WTC11 (cell line): Measurements from ENCODE around the gene PGAP6. TPM values are rescaled to one million over a fixed set of nuclear protein-coding genes. Genes with fewer than 3 reads are reported as not detected.
A peak's percentile ranks its signal among the peaks of the same experiment; 100 is the strongest.

Experiments
- CBFB ChIP-seq: sonication (generic); formaldehyde crosslinking; IDR thresholded peaks from 2 replicates; pipeline ENCODE4 v1.8.1; 2022; ENCODE audit warnings: mild to moderate bottlenecking, low read depth, missing genetic modification reagents
- ETV6 ChIP-seq: sonication (generic); formaldehyde crosslinking; IDR thresholded peaks from 2 replicates; pipeline ENCODE4 v1.8.1; 2022; ENCODE audit warnings: mild to moderate bottlenecking, missing genetic modification reagents
- FOXP1 ChIP-seq: sonication (generic); formaldehyde crosslinking; IDR thresholded peaks from 2 replicates; pipeline ENCODE4 v1.8.0; 2022; ENCODE audit warnings: missing genetic modification reagents, mild to moderate bottlenecking, moderate library complexity, borderline replicate concordance
- KAT7 ChIP-seq: sonication (generic); formaldehyde crosslinking; IDR thresholded peaks from 2 replicates; pipeline ENCODE4 v1.8.1; 2023; ENCODE audit warnings: missing genetic modification reagents, mild to moderate bottlenecking, borderline replicate concordance
- MYBL2 ChIP-seq: sonication (generic); formaldehyde crosslinking; IDR thresholded peaks from 2 replicates; pipeline ENCODE4 v1.8.1; 2023; ENCODE audit warnings: mild to moderate bottlenecking, moderate library complexity, missing genetic modification reagents
- NR1H2 ChIP-seq: sonication (generic); formaldehyde crosslinking; IDR thresholded peaks from 2 replicates; pipeline ENCODE4 v1.9.0; 2021; ENCODE audit warnings: mild to moderate bottlenecking, moderate library complexity, missing genetic modification reagents
- NR2C2 ChIP-seq: sonication (generic); formaldehyde crosslinking; IDR thresholded peaks from 2 replicates; pipeline ENCODE4 v1.8.0; 2022; ENCODE audit warnings: mild to moderate bottlenecking, missing genetic modification reagents
- PRRX2 ChIP-seq: fragments of 250-450 bp; sonication (Bioruptor Pico); IDR thresholded peaks from 2 replicates; pipeline ENCODE4 v1.8.0; 2021; ENCODE audit warnings: mild to moderate bottlenecking
- SMAD3 ChIP-seq: sonication (generic); formaldehyde crosslinking; IDR thresholded peaks from 2 replicates; pipeline ENCODE4 v1.8.0; 2022; ENCODE audit warnings: missing genetic modification reagents, mild to moderate bottlenecking, borderline replicate concordance
- SOX15 ChIP-seq: fragments of 250-450 bp; sonication (Bioruptor Pico); IDR thresholded peaks from 2 replicates; pipeline ENCODE4 v1.9.0; 2021; ENCODE audit warnings: mild to moderate bottlenecking
- SP1 ChIP-seq: sonication (generic); formaldehyde crosslinking; conservative IDR thresholded peaks from 2 replicates; pipeline ENCODE4 v1.8.1; 2022; ENCODE audit warnings: missing genetic modification reagents
- TEAD1 ChIP-seq: sonication (generic); formaldehyde crosslinking; IDR thresholded peaks from 2 replicates; pipeline ENCODE4 v1.8.0; 2022; ENCODE audit warnings: mild to moderate bottlenecking, missing genetic modification reagents
- TEAD4 ChIP-seq: sonication (generic); formaldehyde crosslinking; IDR thresholded peaks from 2 replicates; pipeline ENCODE4 v1.8.0; 2022; ENCODE audit warnings: mild to moderate bottlenecking, missing genetic modification reagents
- TP53 ChIP-seq: sonication (generic); formaldehyde crosslinking; IDR thresholded peaks from 2 replicates; pipeline ENCODE4 v1.8.1; 2023; ENCODE audit warnings: mild to moderate bottlenecking, missing genetic modification reagents
- ZNF232 ChIP-seq: sonication (generic); formaldehyde crosslinking; IDR thresholded peaks from 2 replicates; pipeline ENCODE4 v1.8.0; 2022; ENCODE audit warnings: mild to moderate bottlenecking, missing genetic modification reagents
- ZNF263 ChIP-seq: sonication (generic); formaldehyde crosslinking; IDR thresholded peaks from 2 replicates; pipeline ENCODE4 v1.8.1; 2022; ENCODE audit warnings: low read depth, mild to moderate bottlenecking, moderate library complexity, missing genetic modification reagents
- ZNF317 ChIP-seq: sonication (generic); formaldehyde crosslinking; IDR thresholded peaks from 2 replicates; pipeline ENCODE4 v1.8.1; 2023; ENCODE audit warnings: low read depth, mild to moderate bottlenecking, moderate library complexity, missing genetic modification reagents, borderline replicate concordance
- ZNF671 ChIP-seq: fragments of 250-450 bp; sonication (Bioruptor Pico); IDR thresholded peaks from 2 replicates; pipeline ENCODE4 v1.8.0; 2021; ENCODE audit warnings: mild to moderate bottlenecking
- total RNA-seq: library from RNA; stranded (reverse); gene quantifications from 3 replicates; pipeline ENCODE4 v1.2.3, GENCODE V29; 2021
- TF ChIP-seq, protein P1 (sequence below): fragments of 250-450 bp; sonication (Bioruptor Pico); IDR thresholded peaks from 2 replicates; pipeline ENCODE4 v1.9.0; 2021; ENCODE audit warnings: mild to moderate bottlenecking, borderline replicate concordance
- TF ChIP-seq, protein P2 (sequence below): sonication (generic); formaldehyde crosslinking; IDR thresholded peaks from 2 replicates; pipeline ENCODE4 v1.8.0; 2022; ENCODE audit warnings: mild to moderate bottlenecking, missing genetic modification reagents
- TF ChIP-seq, protein P3 (sequence below): sonication (generic); formaldehyde crosslinking; IDR thresholded peaks from 2 replicates; pipeline ENCODE4 v1.8.1; 2023; ENCODE audit warnings: mild to moderate bottlenecking, moderate library complexity, missing genetic modification reagents
- TF ChIP-seq, protein P4 (sequence below): sonication (generic); formaldehyde crosslinking; IDR thresholded peaks from 2 replicates; pipeline ENCODE4 v1.8.1; 2023; ENCODE audit warnings: mild to moderate bottlenecking, missing genetic modification reagents
- TF ChIP-seq, protein P5 (sequence below): sonication (generic); formaldehyde crosslinking; IDR thresholded peaks from 2 replicates; pipeline ENCODE4 v1.8.1; 2022; ENCODE audit warnings: low read depth, missing genetic modification reagents, borderline replicate concordance
- TF ChIP-seq, protein P6 (sequence below): sonication (generic); formaldehyde crosslinking; IDR thresholded peaks from 2 replicates; pipeline ENCODE4 v1.8.0; 2023; ENCODE audit warnings: missing genetic modification reagents, mild to moderate bottlenecking, borderline replicate concordance

Gene PGAP6
- total RNA-seq, 1 experiment from 2014 or later = 108 TPM

DNA sequence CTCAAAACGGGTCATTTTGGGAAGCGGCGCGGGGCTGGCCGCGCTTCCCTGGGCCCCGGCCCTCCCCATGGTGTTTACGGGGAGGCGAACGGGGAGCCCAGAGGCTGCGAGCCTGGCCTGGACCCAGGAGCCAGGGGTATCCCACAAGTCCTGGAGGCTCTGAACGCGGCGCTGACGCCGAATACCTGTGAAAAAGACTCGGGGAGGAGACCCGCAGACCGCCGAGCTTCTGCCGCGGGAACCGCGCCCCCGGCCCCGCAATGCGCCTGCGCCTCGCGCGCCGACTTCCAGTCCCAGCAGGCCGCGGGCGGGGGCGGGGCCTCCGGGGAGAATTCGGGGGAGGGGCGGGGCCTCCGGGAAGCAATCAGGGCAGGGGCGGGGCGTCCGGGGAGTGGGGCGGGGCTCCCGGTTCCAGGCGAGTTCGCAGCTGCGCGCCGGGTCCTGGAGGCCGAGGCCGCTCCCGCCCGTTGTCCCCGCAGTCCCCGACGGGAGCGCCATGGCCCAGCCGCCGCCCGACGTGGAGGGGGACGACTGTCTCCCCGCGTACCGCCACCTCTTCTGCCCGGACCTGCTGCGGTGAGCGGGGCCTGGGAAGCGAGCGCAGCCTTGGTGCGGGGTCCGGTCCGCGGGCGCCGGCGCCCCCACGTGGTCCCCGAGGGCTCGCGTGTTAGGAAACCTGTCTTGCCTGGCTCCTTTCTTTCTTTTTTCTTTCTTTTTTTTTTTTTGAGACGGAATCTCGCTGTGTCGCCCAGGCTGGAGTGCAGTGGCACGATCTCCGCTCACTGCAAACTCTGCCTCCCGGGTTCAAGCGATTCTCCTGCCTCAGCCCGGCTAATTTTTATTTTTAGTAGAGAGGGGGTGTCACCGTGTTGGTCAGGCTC, 19.9 kb upstream of the PGAP6 start, which contains the start of gene DECR2 (continued):
- TF ChIP-seq SOX15 (CRISPR knock-in tag) (no peak), ZNF671 (CRISPR knock-in tag) (no peak), SP1 (CRISPR knock-in tag) (peak; percentile 64; the same call in 1 of the 2 replicates), TP53 (CRISPR knock-in tag) (no peak), ZNF232 (CRISPR knock-in tag) (no peak), PRRX2 (CRISPR knock-in tag) (peak; percentile 87), ETV6 (CRISPR knock-in tag) (no peak), MYBL2 (peak; percentile 36; the same call in 1 of the 2 replicates), ZNF263 (no peak), TEAD4 (CRISPR knock-in tag) (no peak), KAT7 (no peak), TEAD1 (0 out of 2 replicates have a peak, but pooled peaks have one; percentile 18), NR2C2 (no peak), ZNF317 (no peak), FOXP1 (peak; percentile 66), CBFB (CRISPR knock-in tag) (no peak), NR1H2 (CRISPR knock-in tag) (no peak), SMAD3 (CRISPR knock-in tag) (no peak)
- TF ChIP-seq, protein P1, sequence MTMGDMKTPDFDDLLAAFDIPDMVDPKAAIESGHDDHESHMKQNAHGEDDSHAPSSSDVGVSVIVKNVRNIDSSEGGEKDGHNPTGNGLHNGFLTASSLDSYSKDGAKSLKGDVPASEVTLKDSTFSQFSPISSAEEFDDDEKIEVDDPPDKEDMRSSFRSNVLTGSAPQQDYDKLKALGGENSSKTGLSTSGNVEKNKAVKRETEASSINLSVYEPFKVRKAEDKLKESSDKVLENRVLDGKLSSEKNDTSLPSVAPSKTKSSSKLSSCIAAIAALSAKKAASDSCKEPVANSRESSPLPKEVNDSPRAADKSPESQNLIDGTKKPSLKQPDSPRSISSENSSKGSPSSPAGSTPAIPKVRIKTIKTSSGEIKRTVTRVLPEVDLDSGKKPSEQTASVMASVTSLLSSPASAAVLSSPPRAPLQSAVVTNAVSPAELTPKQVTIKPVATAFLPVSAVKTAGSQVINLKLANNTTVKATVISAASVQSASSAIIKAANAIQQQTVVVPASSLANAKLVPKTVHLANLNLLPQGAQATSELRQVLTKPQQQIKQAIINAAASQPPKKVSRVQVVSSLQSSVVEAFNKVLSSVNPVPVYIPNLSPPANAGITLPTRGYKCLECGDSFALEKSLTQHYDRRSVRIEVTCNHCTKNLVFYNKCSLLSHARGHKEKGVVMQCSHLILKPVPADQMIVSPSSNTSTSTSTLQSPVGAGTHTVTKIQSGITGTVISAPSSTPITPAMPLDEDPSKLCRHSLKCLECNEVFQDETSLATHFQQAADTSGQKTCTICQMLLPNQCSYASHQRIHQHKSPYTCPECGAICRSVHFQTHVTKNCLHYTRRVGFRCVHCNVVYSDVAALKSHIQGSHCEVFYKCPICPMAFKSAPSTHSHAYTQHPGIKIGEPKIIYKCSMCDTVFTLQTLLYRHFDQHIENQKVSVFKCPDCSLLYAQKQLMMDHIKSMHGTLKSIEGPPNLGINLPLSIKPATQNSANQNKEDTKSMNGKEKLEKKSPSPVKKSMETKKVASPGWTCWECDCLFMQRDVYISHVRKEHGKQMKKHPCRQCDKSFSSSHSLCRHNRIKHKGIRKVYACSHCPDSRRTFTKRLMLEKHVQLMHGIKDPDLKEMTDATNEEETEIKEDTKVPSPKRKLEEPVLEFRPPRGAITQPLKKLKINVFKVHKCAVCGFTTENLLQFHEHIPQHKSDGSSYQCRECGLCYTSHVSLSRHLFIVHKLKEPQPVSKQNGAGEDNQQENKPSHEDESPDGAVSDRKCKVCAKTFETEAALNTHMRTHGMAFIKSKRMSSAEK (CRISPR knock-in tag) = no peak
- TF ChIP-seq, protein P2, sequence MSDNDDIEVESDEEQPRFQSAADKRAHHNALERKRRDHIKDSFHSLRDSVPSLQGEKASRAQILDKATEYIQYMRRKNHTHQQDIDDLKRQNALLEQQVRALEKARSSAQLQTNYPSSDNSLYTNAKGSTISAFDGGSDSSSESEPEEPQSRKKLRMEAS (CRISPR knock-in tag) = 0 out of 2 replicates have a peak, but pooled peaks have one; percentile 14
- TF ChIP-seq, protein P3, sequence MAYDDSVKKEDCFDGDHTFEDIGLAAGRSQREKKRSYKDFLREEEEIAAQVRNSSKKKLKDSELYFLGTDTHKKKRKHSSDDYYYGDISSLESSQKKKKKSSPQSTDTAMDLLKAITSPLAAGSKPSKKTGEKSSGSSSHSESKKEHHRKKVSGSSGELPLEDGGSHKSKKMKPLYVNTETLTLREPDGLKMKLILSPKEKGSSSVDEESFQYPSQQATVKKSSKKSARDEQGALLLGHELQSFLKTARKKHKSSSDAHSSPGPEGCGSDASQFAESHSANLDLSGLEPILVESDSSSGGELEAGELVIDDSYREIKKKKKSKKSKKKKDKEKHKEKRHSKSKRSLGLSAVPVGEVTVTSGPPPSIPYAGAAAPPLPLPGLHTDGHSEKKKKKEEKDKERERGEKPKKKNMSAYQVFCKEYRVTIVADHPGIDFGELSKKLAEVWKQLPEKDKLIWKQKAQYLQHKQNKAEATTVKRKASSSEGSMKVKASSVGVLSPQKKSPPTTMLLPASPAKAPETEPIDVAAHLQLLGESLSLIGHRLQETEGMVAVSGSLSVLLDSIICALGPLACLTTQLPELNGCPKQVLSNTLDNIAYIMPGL (CRISPR knock-in tag) = peak; percentile 71
- TF ChIP-seq, protein P4, sequence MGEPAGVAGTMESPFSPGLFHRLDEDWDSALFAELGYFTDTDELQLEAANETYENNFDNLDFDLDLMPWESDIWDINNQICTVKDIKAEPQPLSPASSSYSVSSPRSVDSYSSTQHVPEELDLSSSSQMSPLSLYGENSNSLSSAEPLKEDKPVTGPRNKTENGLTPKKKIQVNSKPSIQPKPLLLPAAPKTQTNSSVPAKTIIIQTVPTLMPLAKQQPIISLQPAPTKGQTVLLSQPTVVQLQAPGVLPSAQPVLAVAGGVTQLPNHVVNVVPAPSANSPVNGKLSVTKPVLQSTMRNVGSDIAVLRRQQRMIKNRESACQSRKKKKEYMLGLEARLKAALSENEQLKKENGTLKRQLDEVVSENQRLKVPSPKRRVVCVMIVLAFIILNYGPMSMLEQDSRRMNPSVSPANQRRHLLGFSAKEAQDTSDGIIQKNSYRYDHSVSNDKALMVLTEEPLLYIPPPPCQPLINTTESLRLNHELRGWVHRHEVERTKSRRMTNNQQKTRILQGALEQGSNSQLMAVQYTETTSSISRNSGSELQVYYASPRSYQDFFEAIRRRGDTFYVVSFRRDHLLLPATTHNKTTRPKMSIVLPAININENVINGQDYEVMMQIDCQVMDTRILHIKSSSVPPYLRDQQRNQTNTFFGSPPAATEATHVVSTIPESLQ (CRISPR knock-in tag) = no peak
- TF ChIP-seq, protein P5, sequence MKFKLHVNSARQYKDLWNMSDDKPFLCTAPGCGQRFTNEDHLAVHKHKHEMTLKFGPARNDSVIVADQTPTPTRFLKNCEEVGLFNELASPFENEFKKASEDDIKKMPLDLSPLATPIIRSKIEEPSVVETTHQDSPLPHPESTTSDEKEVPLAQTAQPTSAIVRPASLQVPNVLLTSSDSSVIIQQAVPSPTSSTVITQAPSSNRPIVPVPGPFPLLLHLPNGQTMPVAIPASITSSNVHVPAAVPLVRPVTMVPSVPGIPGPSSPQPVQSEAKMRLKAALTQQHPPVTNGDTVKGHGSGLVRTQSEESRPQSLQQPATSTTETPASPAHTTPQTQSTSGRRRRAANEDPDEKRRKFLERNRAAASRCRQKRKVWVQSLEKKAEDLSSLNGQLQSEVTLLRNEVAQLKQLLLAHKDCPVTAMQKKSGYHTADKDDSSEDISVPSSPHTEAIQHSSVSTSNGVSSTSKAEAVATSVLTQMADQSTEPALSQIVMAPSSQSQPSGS = no peak
- TF ChIP-seq, protein P6, sequence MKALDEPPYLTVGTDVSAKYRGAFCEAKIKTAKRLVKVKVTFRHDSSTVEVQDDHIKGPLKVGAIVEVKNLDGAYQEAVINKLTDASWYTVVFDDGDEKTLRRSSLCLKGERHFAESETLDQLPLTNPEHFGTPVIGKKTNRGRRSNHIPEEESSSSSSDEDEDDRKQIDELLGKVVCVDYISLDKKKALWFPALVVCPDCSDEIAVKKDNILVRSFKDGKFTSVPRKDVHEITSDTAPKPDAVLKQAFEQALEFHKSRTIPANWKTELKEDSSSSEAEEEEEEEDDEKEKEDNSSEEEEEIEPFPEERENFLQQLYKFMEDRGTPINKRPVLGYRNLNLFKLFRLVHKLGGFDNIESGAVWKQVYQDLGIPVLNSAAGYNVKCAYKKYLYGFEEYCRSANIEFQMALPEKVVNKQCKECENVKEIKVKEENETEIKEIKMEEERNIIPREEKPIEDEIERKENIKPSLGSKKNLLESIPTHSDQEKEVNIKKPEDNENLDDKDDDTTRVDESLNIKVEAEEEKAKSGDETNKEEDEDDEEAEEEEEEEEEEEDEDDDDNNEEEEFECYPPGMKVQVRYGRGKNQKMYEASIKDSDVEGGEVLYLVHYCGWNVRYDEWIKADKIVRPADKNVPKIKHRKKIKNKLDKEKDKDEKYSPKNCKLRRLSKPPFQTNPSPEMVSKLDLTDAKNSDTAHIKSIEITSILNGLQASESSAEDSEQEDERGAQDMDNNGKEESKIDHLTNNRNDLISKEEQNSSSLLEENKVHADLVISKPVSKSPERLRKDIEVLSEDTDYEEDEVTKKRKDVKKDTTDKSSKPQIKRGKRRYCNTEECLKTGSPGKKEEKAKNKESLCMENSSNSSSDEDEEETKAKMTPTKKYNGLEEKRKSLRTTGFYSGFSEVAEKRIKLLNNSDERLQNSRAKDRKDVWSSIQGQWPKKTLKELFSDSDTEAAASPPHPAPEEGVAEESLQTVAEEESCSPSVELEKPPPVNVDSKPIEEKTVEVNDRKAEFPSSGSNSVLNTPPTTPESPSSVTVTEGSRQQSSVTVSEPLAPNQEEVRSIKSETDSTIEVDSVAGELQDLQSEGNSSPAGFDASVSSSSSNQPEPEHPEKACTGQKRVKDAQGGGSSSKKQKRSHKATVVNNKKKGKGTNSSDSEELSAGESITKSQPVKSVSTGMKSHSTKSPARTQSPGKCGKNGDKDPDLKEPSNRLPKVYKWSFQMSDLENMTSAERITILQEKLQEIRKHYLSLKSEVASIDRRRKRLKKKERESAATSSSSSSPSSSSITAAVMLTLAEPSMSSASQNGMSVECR (CRISPR knock-in tag) = no peak
